ENCODE results near the gene GALNT17. TPM values are rescaled to one million over a fixed set of nuclear protein-coding genes. Genes with fewer than 3 reads are reported as not detected.

The GALNT17 gene
- total RNA-seq, 1 donor from 2014 or later, result 3.9 TPM

DNA sequence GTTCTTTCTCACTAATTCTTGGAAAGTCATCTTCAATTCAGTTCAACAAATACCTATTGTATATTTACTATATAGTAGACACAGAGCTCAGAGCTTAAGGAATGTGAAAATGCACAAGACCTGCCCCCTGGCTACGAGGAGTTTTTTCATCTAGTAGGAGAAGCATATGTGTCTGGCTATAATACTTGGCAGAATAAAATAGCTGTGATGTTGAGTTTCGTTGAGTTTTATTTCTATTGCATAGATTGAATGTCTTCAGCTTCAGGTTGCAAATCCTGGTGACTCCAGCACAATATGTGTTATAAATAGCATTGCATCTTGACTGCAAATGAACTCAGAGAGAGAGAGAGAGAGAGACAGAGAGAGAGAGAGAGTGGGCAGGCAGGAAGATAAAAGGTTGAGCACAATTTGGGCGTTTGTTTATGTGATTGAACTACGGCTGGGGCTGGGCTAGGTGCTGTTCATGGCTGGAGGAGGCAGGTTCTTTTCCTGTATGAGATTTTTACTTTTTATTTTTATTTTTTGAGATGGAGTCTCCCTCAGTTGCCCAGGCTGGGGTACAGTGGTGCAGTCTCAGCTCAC lies 229.6 kb downstream of the GALNT17 start:
- Mint-ChIP-seq H3K4me3 (ENCODE audit: low read depth) (no peak overlapping the region), H3K27me3 (no peaks in the 10 kb centered on the region), H3K9me3 (ENCODE audit: low read depth) (peaks cover 3% of the 10 kb centered on the region), H3K4me1 (ENCODE audit: low read depth) (peaks cover 3% of the 10 kb centered on the region), H3K36me3 (ENCODE audit: insufficient read depth) (no peaks in the 10 kb centered on the region), H3K27ac (no peak overlapping the region)
- no peak for DNase-seq (ENCODE audit: low spot score, unreplicated experiment)
- TF ChIP-seq, protein P1, sequence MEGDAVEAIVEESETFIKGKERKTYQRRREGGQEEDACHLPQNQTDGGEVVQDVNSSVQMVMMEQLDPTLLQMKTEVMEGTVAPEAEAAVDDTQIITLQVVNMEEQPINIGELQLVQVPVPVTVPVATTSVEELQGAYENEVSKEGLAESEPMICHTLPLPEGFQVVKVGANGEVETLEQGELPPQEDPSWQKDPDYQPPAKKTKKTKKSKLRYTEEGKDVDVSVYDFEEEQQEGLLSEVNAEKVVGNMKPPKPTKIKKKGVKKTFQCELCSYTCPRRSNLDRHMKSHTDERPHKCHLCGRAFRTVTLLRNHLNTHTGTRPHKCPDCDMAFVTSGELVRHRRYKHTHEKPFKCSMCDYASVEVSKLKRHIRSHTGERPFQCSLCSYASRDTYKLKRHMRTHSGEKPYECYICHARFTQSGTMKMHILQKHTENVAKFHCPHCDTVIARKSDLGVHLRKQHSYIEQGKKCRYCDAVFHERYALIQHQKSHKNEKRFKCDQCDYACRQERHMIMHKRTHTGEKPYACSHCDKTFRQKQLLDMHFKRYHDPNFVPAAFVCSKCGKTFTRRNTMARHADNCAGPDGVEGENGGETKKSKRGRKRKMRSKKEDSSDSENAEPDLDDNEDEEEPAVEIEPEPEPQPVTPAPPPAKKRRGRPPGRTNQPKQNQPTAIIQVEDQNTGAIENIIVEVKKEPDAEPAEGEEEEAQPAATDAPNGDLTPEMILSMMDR (IDR thresholded peaks at IDR 0.05; ENCODE audit: unreplicated experiment), result no peak

DNA sequence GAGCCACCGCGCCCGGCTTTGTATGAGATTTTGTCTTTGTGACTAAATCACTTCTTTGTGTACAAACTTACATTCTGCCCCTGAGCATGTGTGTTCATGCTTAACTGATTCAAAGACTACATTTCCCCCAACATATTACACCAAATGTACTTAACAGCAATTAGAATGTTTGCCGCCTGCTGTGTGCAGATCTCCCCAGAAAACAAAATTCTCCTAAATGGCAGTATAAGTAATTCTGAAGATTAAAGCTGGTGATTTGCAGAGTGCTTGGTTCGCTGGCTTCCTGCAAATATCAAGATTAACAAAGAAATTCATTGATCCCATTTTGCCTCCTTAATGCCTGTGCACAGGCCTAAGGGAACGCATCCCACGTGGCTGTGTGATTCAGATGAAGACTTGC lies 230.3 kb downstream of the GALNT17 start:
- peaks cover 3% of the 10 kb centered on the region for H3K4me1 Mint-ChIP-seq (ENCODE audit: low read depth)

DNA sequence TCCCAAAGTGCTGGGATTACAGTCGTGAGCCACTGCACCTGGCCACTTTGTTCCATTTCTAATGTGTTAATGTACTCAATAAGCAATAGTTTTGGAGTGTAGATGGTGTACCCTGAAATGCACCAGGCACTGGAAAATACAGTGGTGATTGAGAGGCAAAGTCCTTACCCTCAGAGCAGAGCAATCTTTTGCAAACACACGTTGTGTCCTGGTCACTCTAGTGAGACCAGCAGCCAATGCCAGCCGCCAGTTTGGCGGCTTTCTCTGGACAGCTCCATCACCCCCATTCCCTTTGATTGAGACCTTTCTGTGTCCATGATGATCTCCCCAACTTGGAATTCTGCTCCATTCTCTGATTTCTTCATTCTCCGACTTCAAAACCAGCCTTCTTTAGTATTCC lies 231.3 kb downstream of the GALNT17 start:
- Mint-ChIP-seq H3K27ac (no peak overlapping the region), H3K4me3 (ENCODE audit: low read depth) (no peak overlapping the region), H3K36me3 (ENCODE audit: insufficient read depth) (no peaks in the 10 kb centered on the region), H3K4me1 (ENCODE audit: low read depth) (peaks cover 3% of the 10 kb centered on the region), H3K9me3 (ENCODE audit: low read depth) (peaks cover 4% of the 10 kb centered on the region), H3K27me3 (no peaks in the 10 kb centered on the region)
- TF ChIP-seq, protein P1 (IDR thresholded peaks at IDR 0.05; ENCODE audit: unreplicated experiment), result no peak
- no peak for DNase-seq (ENCODE audit: low spot score, unreplicated experiment)

More for the DNA sequence above, 230.3 kb downstream of the GALNT17 start:
- no peak for DNase-seq (ENCODE audit: low spot score, unreplicated experiment)
- Mint-ChIP-seq H3K27ac (no peak overlapping the region), H3K27me3 (no peaks in the 10 kb centered on the region), H3K4me3 (ENCODE audit: low read depth) (no peak overlapping the region), H3K36me3 (ENCODE audit: insufficient read depth) (no peaks in the 10 kb centered on the region), H3K9me3 (ENCODE audit: low read depth) (peaks cover 8% of the 10 kb centered on the region)
- TF ChIP-seq, protein P1 (IDR thresholded peaks at IDR 0.05; ENCODE audit: unreplicated experiment), result no peak

DNA sequence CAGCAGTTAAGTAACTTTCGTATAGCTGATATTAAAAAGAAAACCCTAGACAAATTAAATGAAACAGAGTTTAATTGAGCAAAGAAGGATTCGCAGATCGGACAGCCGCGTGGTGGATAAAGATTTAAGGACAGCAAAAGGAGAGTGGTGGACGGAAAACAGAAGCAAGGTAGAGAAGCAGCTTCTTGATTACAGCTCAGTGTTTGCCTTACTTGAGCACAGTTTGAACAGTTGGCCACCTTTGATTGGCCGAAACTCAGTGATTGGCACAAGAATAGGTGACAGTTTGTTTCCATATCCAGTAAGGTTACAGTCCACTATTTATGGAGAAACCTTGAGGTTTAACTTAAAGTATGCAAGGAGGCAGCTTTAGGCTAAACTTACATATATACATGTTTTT lies 231.7 kb downstream of the GALNT17 start:
- no peak overlapping the region for H3K4me3 Mint-ChIP-seq (ENCODE audit: low read depth)
- no peaks in the 10 kb centered on the region for H3K27me3 Mint-ChIP-seq
- TF ChIP-seq, protein P1 (IDR thresholded peaks at IDR 0.05; ENCODE audit: unreplicated experiment), result no peak
- H3K36me3 Mint-ChIP-seq (ENCODE audit: insufficient read depth), result no peaks in the 10 kb centered on the region
- peaks cover 3% of the 10 kb centered on the region for H3K4me1 Mint-ChIP-seq (ENCODE audit: low read depth)
- no peak overlapping the region for H3K27ac Mint-ChIP-seq
- no peak for DNase-seq (ENCODE audit: low spot score, unreplicated experiment)
- H3K9me3 Mint-ChIP-seq (ENCODE audit: low read depth), result peaks cover 4% of the 10 kb centered on the region

DNA sequence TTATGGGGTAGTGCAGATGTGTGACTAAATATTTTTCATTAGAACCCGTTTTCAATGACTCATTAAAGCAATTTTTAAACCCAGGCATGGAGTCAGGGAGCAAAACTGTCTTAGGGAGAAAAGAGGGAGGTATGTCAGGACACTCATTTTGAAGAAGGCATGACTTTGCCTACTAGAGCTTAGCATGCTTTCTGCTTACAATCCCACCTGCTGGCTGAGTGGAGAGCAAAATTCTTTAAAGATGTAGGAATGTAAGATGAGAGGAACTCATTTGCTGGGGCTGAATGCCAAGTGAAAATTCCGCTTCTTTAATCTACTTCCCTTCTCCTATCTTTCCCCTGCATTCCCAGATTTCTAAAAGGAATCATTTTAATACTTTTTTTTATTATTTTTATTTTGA lies 232.6 kb downstream of the GALNT17 start:
- DNase-seq (ENCODE audit: low spot score, unreplicated experiment), result no peak
- H3K27me3 Mint-ChIP-seq, result no peaks in the 10 kb centered on the region
- no peak overlapping the region for H3K4me3 Mint-ChIP-seq (ENCODE audit: low read depth)
- peaks cover 3% of the 10 kb centered on the region for H3K4me1 Mint-ChIP-seq (ENCODE audit: low read depth)
- TF ChIP-seq, protein P1 (IDR thresholded peaks at IDR 0.05; ENCODE audit: unreplicated experiment), result no peak
- peaks cover 4% of the 10 kb centered on the region for H3K9me3 Mint-ChIP-seq (ENCODE audit: low read depth)
- no peaks in the 10 kb centered on the region for H3K36me3 Mint-ChIP-seq (ENCODE audit: insufficient read depth)
- H3K27ac Mint-ChIP-seq, result no peak overlapping the region

Measured in progenitor cell of endocrine pancreas (in vitro differentiated cells).